Panc1 (cell line): ENCODE measurements around the gene CRYBG1. TPM values are rescaled to one million over a fixed set of nuclear protein-coding genes. Genes with fewer than 3 reads are reported as not detected.

Experiments used
- ATAC-seq: fragments of 200-7000 bp; cut with Tn5 transposase; 2 replicates; pipeline ENCODE4 v1.9.1; 2020; ENCODE audit warnings: mild to moderate bottlenecking, moderate library complexity
- BruUV-seq: library from RNA; stranded (reverse); fragments of 400-500 nt; replicated peaks from 2 replicates; lab custom pipeline; 2021; lab: Mats Ljungman, UMichigan
- CTCF ChIA-PET: fragments of 300-600 bp; sonication (Branson Sonifier 250); formaldehyde crosslinking; loops from one replicate; lab custom pipeline; 2022; ENCODE audit warnings: antibody characterized with exemption; lab: Charles Lee
- POLR2A ChIA-PET: fragments of 300-600 bp; sonication (Branson Sonifier 250); formaldehyde crosslinking; loops from one replicate; lab custom pipeline; 2022; ENCODE audit warnings: antibody characterized with exemption; lab: Charles Lee
- DNase-seq: peaks from one replicate; pipeline ENCODE4 v3.0.0-alpha.2; 2010; ENCODE audit warnings: low read depth, low spot score
- H3K27ac ChIP-seq: 2 replicates; pipeline ENCODE4 v1.5.1; 2011; ENCODE audit warnings: mild to moderate bottlenecking, low read length, inconsistent platforms
- H3K27me3 ChIP-seq: fragments of 200-500 bp; sonication (Bioruptor generic); 2 replicates; pipeline ENCODE4 v1.6.0; 2014; ENCODE audit warnings: low read length, inconsistent platforms; ENCODE audit not compliant: control insufficient read depth, insufficient read depth
- H3K36me3 ChIP-seq: fragments of 200-500 bp; sonication (Bioruptor generic); 2 replicates; pipeline ENCODE4 v1.5.1; 2014; ENCODE audit warnings: inconsistent platforms, mild to moderate bottlenecking, low read length, moderate library complexity; ENCODE audit not compliant: control insufficient read depth, insufficient read depth
- H3K4me1 ChIP-seq: 2 replicates; pipeline ENCODE4 v1.5.1; 2011; ENCODE audit warnings: inconsistent platforms, mild to moderate bottlenecking, low read length, moderate library complexity; ENCODE audit not compliant: control insufficient read depth, insufficient read depth
- H3K4me3 ChIP-seq, 2 experiments: 2 replicates each; pipeline ENCODE4 v1.5.1; 2011 to 2012; ENCODE audit warnings: low read depth in 2 of 2, low read length in 2 of 2, mild to moderate bottlenecking in 2 of 2, inconsistent platforms in 1 of 2, moderate library complexity in 1 of 2
- H3K9me3 ChIP-seq: fragments of 200-500 bp; sonication (Bioruptor generic); 2 replicates; pipeline ENCODE4 v1.5.1; 2014; ENCODE audit warnings: low read depth, mild to moderate bottlenecking, inconsistent platforms, low read length, moderate library complexity; ENCODE audit not compliant: control insufficient read depth, insufficient read depth
- POLR2AphosphoS5 ChIP-seq: IDR thresholded peaks from 2 replicates; pipeline ENCODE4 v1.6.1; 2012; ENCODE audit warnings: mild to moderate bottlenecking, low read depth, low read length, moderate library complexity
- SIN3A ChIP-seq: IDR thresholded peaks from 2 replicates; pipeline ENCODE4 v1.6.1; 2012; ENCODE audit warnings: low read depth, mild to moderate bottlenecking, low read length, moderate library complexity, borderline replicate concordance; ENCODE audit not compliant: insufficient read depth
- TCF7L2 ChIP-seq: IDR thresholded peaks from 2 replicates; pipeline ENCODE4 v1.6.1; 2011; ENCODE audit warnings: mild to moderate bottlenecking, low read depth, low read length, inconsistent platforms
- in situ Hi-C: cut with HindIII; loops from 2 replicates; pipeline ENCODE4 v1.10.0; 2016; ENCODE audit warnings: low sequenced_read_pairs, low pct_unique_long_range_greater_than_20kb
- intact Hi-C: fragments of 100-400 bp; cut with micrococcal nuclease; formaldehyde crosslinking; loops from one replicate; pipeline ENCODE4 v1.10.0; 2022; ENCODE audit not compliant: unreplicated experiment
- total RNA-seq: library from RNA; stranded (reverse); gene quantifications from one replicate; pipeline ENCODE4 v1.2.1, GENCODE V29; 2021; ENCODE audit not compliant: unreplicated experiment
- TF ChIP-seq, protein P1 (sequence below): fragments of 450-650 bp; IDR thresholded peaks from 2 replicates; pipeline ENCODE4 v1.5.1; 2017; ENCODE audit warnings: mild to moderate bottlenecking
- TF ChIP-seq, protein P2 (sequence below), 2 experiments: IDR thresholded peaks; 2 replicates each; pipeline ENCODE4 v1.6.1; 2011 to 2012; ENCODE audit warnings: low read depth in 2 of 2, control low read depth in 1 of 2, low read length in 1 of 2, mild to moderate bottlenecking in 1 of 2, moderate library complexity in 1 of 2; ENCODE audit not compliant: insufficient read depth in 1 of 2

The CRYBG1 gene
- total RNA-seq, 1 experiment from 2014 or later: 32.3 TPM

DNA sequence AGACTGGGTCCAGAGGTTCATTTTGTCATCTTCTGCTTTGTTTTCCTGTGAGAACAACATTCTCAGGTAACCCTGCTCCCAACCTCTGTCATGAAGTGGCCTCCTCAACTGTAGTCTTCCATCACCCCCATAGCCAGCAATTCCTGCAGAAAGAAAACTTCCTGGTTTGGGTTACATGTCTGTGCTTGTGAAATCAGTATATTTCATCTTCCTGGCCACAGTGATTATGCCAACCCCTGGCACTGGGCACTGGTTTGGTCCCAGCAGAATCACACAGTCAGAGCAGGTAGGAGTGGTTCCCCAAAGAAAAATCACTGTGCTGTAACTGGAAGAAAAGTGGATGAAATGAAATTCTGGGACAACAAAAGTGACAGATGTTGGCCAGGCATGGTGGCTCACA is 52.5 kb downstream of the CRYBG1 start:
- peaks cover 19% of the 10 kb centered on the region for H3K27me3 ChIP-seq
- POLR2A ChIA-PET: no interaction called here
- no peak for DNase-seq
- no peak overlapping the region for H3K4me3 ChIP-seq
- BruUV-seq: no TSS peak
- no peaks in the 10 kb centered on the region for H3K36me3 ChIP-seq
- no peaks in the 10 kb centered on the region for H3K9me3 ChIP-seq
- H3K4me1 ChIP-seq: no peaks in the 10 kb centered on the region
- intact Hi-C loops (no loop called here), in situ Hi-C loops (no loop called here)
- TF ChIP-seq, protein P1, sequence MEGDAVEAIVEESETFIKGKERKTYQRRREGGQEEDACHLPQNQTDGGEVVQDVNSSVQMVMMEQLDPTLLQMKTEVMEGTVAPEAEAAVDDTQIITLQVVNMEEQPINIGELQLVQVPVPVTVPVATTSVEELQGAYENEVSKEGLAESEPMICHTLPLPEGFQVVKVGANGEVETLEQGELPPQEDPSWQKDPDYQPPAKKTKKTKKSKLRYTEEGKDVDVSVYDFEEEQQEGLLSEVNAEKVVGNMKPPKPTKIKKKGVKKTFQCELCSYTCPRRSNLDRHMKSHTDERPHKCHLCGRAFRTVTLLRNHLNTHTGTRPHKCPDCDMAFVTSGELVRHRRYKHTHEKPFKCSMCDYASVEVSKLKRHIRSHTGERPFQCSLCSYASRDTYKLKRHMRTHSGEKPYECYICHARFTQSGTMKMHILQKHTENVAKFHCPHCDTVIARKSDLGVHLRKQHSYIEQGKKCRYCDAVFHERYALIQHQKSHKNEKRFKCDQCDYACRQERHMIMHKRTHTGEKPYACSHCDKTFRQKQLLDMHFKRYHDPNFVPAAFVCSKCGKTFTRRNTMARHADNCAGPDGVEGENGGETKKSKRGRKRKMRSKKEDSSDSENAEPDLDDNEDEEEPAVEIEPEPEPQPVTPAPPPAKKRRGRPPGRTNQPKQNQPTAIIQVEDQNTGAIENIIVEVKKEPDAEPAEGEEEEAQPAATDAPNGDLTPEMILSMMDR: no peak
- TF ChIP-seq POLR2AphosphoS5 (no peak), TCF7L2 (no peak), SIN3A (no peak)
- TF ChIP-seq, protein P2, sequence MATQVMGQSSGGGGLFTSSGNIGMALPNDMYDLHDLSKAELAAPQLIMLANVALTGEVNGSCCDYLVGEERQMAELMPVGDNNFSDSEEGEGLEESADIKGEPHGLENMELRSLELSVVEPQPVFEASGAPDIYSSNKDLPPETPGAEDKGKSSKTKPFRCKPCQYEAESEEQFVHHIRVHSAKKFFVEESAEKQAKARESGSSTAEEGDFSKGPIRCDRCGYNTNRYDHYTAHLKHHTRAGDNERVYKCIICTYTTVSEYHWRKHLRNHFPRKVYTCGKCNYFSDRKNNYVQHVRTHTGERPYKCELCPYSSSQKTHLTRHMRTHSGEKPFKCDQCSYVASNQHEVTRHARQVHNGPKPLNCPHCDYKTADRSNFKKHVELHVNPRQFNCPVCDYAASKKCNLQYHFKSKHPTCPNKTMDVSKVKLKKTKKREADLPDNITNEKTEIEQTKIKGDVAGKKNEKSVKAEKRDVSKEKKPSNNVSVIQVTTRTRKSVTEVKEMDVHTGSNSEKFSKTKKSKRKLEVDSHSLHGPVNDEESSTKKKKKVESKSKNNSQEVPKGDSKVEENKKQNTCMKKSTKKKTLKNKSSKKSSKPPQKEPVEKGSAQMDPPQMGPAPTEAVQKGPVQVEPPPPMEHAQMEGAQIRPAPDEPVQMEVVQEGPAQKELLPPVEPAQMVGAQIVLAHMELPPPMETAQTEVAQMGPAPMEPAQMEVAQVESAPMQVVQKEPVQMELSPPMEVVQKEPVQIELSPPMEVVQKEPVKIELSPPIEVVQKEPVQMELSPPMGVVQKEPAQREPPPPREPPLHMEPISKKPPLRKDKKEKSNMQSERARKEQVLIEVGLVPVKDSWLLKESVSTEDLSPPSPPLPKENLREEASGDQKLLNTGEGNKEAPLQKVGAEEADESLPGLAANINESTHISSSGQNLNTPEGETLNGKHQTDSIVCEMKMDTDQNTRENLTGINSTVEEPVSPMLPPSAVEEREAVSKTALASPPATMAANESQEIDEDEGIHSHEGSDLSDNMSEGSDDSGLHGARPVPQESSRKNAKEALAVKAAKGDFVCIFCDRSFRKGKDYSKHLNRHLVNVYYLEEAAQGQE (IDR thresholded peaks at IDR 0.05; ENCODE audit: insufficient read depth in 1 of 2, low read depth in 2 of 2, low read length in 1 of 2): no peak
- no peak overlapping the region for H3K27ac ChIP-seq
- CTCF ChIA-PET: interaction anchor here (0.6 kb wide), 1 partner anchor 961 kb away, joined by 3 read pairs; no protein-coding TSS in a partner anchor
- no peak for ATAC-seq

DNA sequence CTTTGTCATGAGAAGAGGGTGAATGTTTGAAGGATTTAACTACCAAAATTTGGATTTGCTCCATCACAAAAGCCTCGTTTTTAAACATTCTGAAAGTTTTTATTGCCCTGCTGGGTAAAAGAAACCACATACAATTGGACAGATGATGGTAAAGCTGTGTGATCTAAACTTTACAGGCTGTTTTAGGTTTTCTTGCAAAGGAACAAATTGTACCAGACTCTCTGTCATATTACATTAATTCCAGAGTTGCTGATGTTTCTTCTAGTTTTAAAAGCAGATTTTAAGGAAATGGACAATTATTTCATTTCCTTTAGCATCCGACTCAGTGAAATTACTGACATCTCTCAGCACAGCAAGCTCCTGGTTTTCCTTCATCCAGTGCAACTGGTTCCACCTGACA is 53.2 kb downstream of the CRYBG1 start:
- POLR2A ChIA-PET: no interaction called here

More for the DNA sequence above, 53.2 kb downstream of the CRYBG1 start:
- CTCF ChIA-PET: no interaction called here
- DNase-seq (no peak), ATAC-seq (no peak)
- in situ Hi-C loops: no loop called here
- intact Hi-C loops: no loop called here
- Histone ChIP-seq H3K9me3 (no peaks in the 10 kb centered on the region), H3K4me1 (no peaks in the 10 kb centered on the region), H3K27ac (no peak overlapping the region), H3K36me3 (no peaks in the 10 kb centered on the region), H3K4me3 (no peak overlapping the region), H3K27me3 (peaks cover 23% of the 10 kb centered on the region)
- no TSS peak for BruUV-seq
- no peak for TF ChIP-seq SIN3A
- TF ChIP-seq, protein P1: no peak
- TF ChIP-seq, protein P2 (IDR thresholded peaks at IDR 0.05; ENCODE audit: insufficient read depth in 1 of 2, low read depth in 2 of 2, low read length in 1 of 2): no peak
- no peak for TF ChIP-seq TCF7L2
- no peak for TF ChIP-seq POLR2AphosphoS5
